GM12878 (cell line): ENCODE measurements around the gene SCARB1. TPM values are rescaled to one million over a fixed set of nuclear protein-coding genes. Genes with fewer than 3 reads are reported as not detected.

Experiments used
- ATAC-seq: fragments of 200-7000 bp; cut with Tn5 transposase; 3 replicates; pipeline ENCODE4 v1.9.1; 2020; ENCODE audit warnings: mild to moderate bottlenecking, moderate library complexity
- BruUV-seq: library from RNA; stranded (reverse); fragments of 400-500 nt; replicated peaks from 2 replicates; lab custom pipeline; 2021; lab: Mats Ljungman, UMichigan
- CTCF ChIA-PET: fragments of 300-600 bp; sonication (Branson Sonifier 250); formaldehyde crosslinking; extraction: SDS; loops from one replicate; lab custom pipeline; 2021; ENCODE audit warnings: inconsistent platforms; lab: Yijun Ruan, JAX
- POLR2A ChIA-PET: fragments of 350-600 bp; formaldehyde crosslinking; extraction: SDS; loops from one replicate; lab custom pipeline; 2021; ENCODE audit warnings: inconsistent platforms; lab: Charles Lee
- RAD21 ChIA-PET: fragments of 300-600 bp; sonication (Branson Sonifier 250); formaldehyde crosslinking; loops from one replicate; lab custom pipeline; 2023; ENCODE audit warnings: antibody characterized with exemption; ENCODE audit not compliant: unreplicated experiment; lab: Charles Lee
- SMC1A ChIA-PET: fragments of 300-600 bp; sonication (Branson Sonifier 250); formaldehyde crosslinking; loops from one replicate; lab custom pipeline; 2023; ENCODE audit not compliant: unreplicated experiment, uncharacterized antibody; lab: Charles Lee
- DNase-seq: peaks from one replicate; pipeline ENCODE4 v3.0.0-alpha.2; 2011; ENCODE audit warnings: low read depth, low spot score
- FAIRE-seq: peaks from 3 replicates; lab custom pipeline; 2011; peaks lifted over from hg19 to GRCh38; lab: Jason Lieb, UNC
- H2AFZ ChIP-seq: 2 replicates; pipeline ENCODE4 v1.6.0; 2011; ENCODE audit warnings: low read depth, low read length, control low read depth; ENCODE audit not compliant: control insufficient read depth
- H3K27ac ChIP-seq: 2 replicates; pipeline ENCODE4 v1.5.1; 2011; ENCODE audit warnings: control low read depth; ENCODE audit not compliant: control insufficient read depth, insufficient read depth
- H3K27me3 ChIP-seq, 2 experiments: replicated peaks in 1 of 2; 2 replicates each; pipeline versions ENCODE4 v1.6.0 to v1.6.1; 2011; ENCODE audit warnings: low read length in 1 of 2; ENCODE audit not compliant: control insufficient read depth in 2 of 2, insufficient read depth in 2 of 2
- H3K36me3 ChIP-seq, 2 experiments: 2 replicates each; pipeline ENCODE4 v1.5.1; 2011; ENCODE audit warnings: low read length in 1 of 2; ENCODE audit not compliant: control insufficient read depth in 2 of 2, insufficient read depth in 2 of 2
- H3K4me1 ChIP-seq: 2 replicates; pipeline ENCODE4 v1.6.1; 2011; ENCODE audit warnings: mild to moderate bottlenecking, low read length, moderate library complexity, mixed read lengths; ENCODE audit not compliant: control insufficient read depth, insufficient read depth
- H3K4me2 ChIP-seq: 2 replicates; pipeline ENCODE4 v1.6.0; 2011; ENCODE audit warnings: control low read depth; ENCODE audit not compliant: control insufficient read depth, insufficient read depth
- H3K4me3 ChIP-seq: fragments of 200-600 bp; sonication (generic); 2 replicates; pipeline ENCODE4 v1.5.1; 2016
- H3K79me2 ChIP-seq: 2 replicates; pipeline ENCODE4 v1.6.0; 2011; ENCODE audit warnings: low read length; ENCODE audit not compliant: control insufficient read depth, insufficient read depth
- H3K9ac ChIP-seq: 2 replicates; pipeline ENCODE4 v1.8.0; 2011; ENCODE audit warnings: low read length, control low read depth, mixed read lengths; ENCODE audit not compliant: control insufficient read depth, insufficient read depth
- H3K9me3 ChIP-seq: replicated peaks from 3 replicates; pipeline ENCODE4 v1.5.1; 2011; ENCODE audit warnings: mild to moderate bottlenecking, low read length; ENCODE audit not compliant: control insufficient read depth, insufficient read depth
- H4K20me1 ChIP-seq: 2 replicates; pipeline ENCODE4 v1.6.0; 2011; ENCODE audit not compliant: control insufficient read depth, insufficient read depth
- CBFB ChIP-seq: IDR thresholded peaks from 2 replicates; pipeline ENCODE4 v1.6.1; 2016; ENCODE audit warnings: antibody characterized with exemption, low read depth
- CEBPB ChIP-seq, 2 experiments: fragments of 150-350 bp in 1 of 2; IDR thresholded peaks; 2 replicates each; pipeline ENCODE4 v1.6.1; 2012 to 2014; ENCODE audit warnings: low read depth in 2 of 2, low read length in 2 of 2, borderline replicate concordance in 1 of 2, inconsistent platforms in 1 of 2
- CHD2 ChIP-seq: IDR thresholded peaks from 2 replicates; pipeline ENCODE4 v1.6.1; 2011; ENCODE audit warnings: low read depth, low read length, improper control_type of control experiment, borderline replicate concordance
- EGR1 ChIP-seq, 2 experiments: IDR thresholded peaks; 1 replicate in 1 of 2; 2 replicates in 1 of 2; pipeline ENCODE4 v1.6.1; 2011 to 2012; ENCODE audit warnings: low read depth in 2 of 2, low read length in 2 of 2, borderline replicate concordance in 1 of 2, mild to moderate bottlenecking in 1 of 2, moderate library complexity in 1 of 2
- KDM1A ChIP-seq: fragments of 200-600 bp; sonication (generic); IDR thresholded peaks from 2 replicates; pipeline ENCODE4 v1.6.1; 2016; ENCODE audit warnings: borderline replicate concordance
- MYC ChIP-seq: IDR thresholded peaks from 2 replicates; pipeline ENCODE4 v1.6.1; 2011; ENCODE audit warnings: mild to moderate bottlenecking, low read length, moderate library complexity, inconsistent platforms; ENCODE audit not compliant: insufficient read depth, insufficient replicate concordance, insufficient read length, severe bottlenecking
- RAD51 ChIP-seq: fragments of 450-650 bp; IDR thresholded peaks from 2 replicates; pipeline ENCODE4 v1.6.1; 2016; ENCODE audit warnings: moderate library complexity, mild to moderate bottlenecking, inconsistent platforms
- RCOR1 ChIP-seq: conservative IDR thresholded peaks from 2 replicates; pipeline ENCODE4 v1.6.1; 2012; ENCODE audit warnings: low read depth, low read length, improper control_type of control experiment
- SIX5 ChIP-seq: IDR thresholded peaks from 2 replicates; pipeline ENCODE4 v1.6.1; 2011; ENCODE audit warnings: mild to moderate bottlenecking, low read depth, low read length, moderate library complexity; ENCODE audit not compliant: severe bottlenecking
- SRF ChIP-seq, 2 experiments: IDR thresholded peaks; 2 replicates each; pipeline ENCODE4 v1.6.1; 2011; ENCODE audit warnings: low read depth in 2 of 2, low read length in 2 of 2, mild to moderate bottlenecking in 1 of 2, moderate library complexity in 1 of 2
- TBL1XR1 ChIP-seq: IDR thresholded peaks from 2 replicates; pipeline ENCODE4 v1.6.1; 2012; ENCODE audit warnings: low read depth, low read length, improper control_type of control experiment
- ZNF384 ChIP-seq: IDR thresholded peaks from 2 replicates; pipeline ENCODE4 v1.6.1; 2012; ENCODE audit warnings: low read depth, mild to moderate bottlenecking, low read length, improper control_type of control experiment, borderline replicate concordance
- WGBS: methylation state at CpG from one replicate; pipeline ENCODE4 v1.1.6; 2016; ENCODE audit warnings: low lambda C conversion rate; ENCODE audit not compliant: insufficient replicate concordance, insufficient coverage; ENCODE audit errors: missing lambda C conversion rate; 5-methylcytosine and 5-hydroxymethylcytosine counted together
- in situ Hi-C: fragments of 300-500 bp; cut with MboI; formaldehyde crosslinking; loops from 9 replicates; pipeline ENCODE4 v1.14.3; 2018; ENCODE audit warnings: mixed read lengths
- intact Hi-C: fragments of 100-400 bp; cut with micrococcal nuclease; formaldehyde crosslinking; loops from one replicate; pipeline ENCODE4 v1.14.2; 2022; ENCODE audit not compliant: unreplicated experiment
- polyA plus RNA-seq, 11 experiments: library from polyadenylated mRNA; depleted of rRNA in 4 of 11; unstranded in 6 of 11; stranded (reverse) in 5 of 11; fragments of >200 nt; fragmentation: Nextera tagmentation in 4 of 11; fragmentation: Illumina TruSeq in 1 of 11; extraction: Ambion mirVana in 4 of 11; extraction: Trizol in 1 of 11; gene quantifications; 1 replicate in 1 of 11; 2 replicates in 10 of 11; pipeline versions ENCODE4 v1.2.1 to v1.2.3, GENCODE V29; 2011 to 2016; ENCODE audit warnings: inconsistent platforms in 2 of 11, missing spikeins in 2 of 11, low read depth in 1 of 11
- total RNA-seq, 4 experiments: library from RNA; depleted of rRNA in 3 of 4; stranded (reverse); fragments of >200 nt in 3 of 4; fragmentation: Illumina TruSeq in 1 of 4; extraction: Trizol in 1 of 4; gene quantifications; 2 replicates each; pipeline versions ENCODE4 v1.2.1 to v1.2.3, GENCODE V29; 2013 to 2021
- TF ChIP-seq, protein P1 (sequence below): fragments of 450-650 bp; conservative IDR thresholded peaks from 2 replicates; pipeline ENCODE4 v1.6.1; 2017; ENCODE audit warnings: mild to moderate bottlenecking, moderate library complexity

Gene SCARB1
- total and polyA plus RNA-seq, 10 of the 15 experiments (the other 5 are each of a cell fraction or from before 2014, with no cell fraction given), result 0.34 to 104 (median 63.1) TPM

- SMC1A ChIA-PET, result interaction anchor here (1.3 kb wide), 1 partner anchor 10 kb away, joined by 3 read pairs; no protein-coding TSS in a partner anchor
- no peak for TF ChIP-seq CHD2
- no peak for TF ChIP-seq KDM1A
- TF ChIP-seq, protein P1, sequence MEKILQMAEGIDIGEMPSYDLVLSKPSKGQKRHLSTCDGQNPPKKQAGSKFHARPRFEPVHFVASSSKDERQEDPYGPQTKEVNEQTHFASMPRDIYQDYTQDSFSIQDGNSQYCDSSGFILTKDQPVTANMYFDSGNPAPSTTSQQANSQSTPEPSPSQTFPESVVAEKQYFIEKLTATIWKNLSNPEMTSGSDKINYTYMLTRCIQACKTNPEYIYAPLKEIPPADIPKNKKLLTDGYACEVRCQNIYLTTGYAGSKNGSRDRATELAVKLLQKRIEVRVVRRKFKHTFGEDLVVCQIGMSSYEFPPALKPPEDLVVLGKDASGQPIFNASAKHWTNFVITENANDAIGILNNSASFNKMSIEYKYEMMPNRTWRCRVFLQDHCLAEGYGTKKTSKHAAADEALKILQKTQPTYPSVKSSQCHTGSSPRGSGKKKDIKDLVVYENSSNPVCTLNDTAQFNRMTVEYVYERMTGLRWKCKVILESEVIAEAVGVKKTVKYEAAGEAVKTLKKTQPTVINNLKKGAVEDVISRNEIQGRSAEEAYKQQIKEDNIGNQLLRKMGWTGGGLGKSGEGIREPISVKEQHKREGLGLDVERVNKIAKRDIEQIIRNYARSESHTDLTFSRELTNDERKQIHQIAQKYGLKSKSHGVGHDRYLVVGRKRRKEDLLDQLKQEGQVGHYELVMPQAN, result no peak
- TF ChIP-seq CBFB, result no peak
- no peak for TF ChIP-seq ZNF384
- no peak for TF ChIP-seq MYC
- no peak for TF ChIP-seq EGR1 (IDR thresholded peaks at IDR 0.05; ENCODE audit: borderline replicate concordance in 1 of 2, low read depth in 2 of 2, low read length in 2 of 2)
- no peak for TF ChIP-seq CEBPB (IDR thresholded peaks at IDR 0.05; ENCODE audit: borderline replicate concordance in 1 of 2, low read depth in 2 of 2, low read length in 2 of 2)
- TF ChIP-seq SRF (IDR thresholded peaks at IDR 0.05; ENCODE audit: low read depth in 2 of 2, low read length in 2 of 2), result no peak
- TF ChIP-seq SIX5, result no peak
- no peak for TF ChIP-seq RAD51
- TF ChIP-seq TBL1XR1, result no peak
- no peak for TF ChIP-seq RCOR1
- WGBS, result 93% methylated on average over 31 of the region's 31 CpGs
Measured at GRCh38 chr12:124817076-124818000, 46.3 kb downstream of the SCARB1 start.

More at GRCh38 chr12:124817076-124818000, 46.3 kb downstream of the SCARB1 start:
- H3K27me3 ChIP-seq, result no peaks in the 10 kb centered on the region
- H3K4me3 ChIP-seq, result no peak overlapping the region
- peaks cover 9% of the 10 kb centered on the region for H3K79me2 ChIP-seq
- in situ Hi-C loops, result no loop called here
- RAD21 ChIA-PET, result no interaction called here
- no peak for DNase-seq
- peaks cover 16 to 40% of the 10 kb centered on the region in 2 experiments for H3K36me3 ChIP-seq
- ATAC-seq, result no peak
- H4K20me1 ChIP-seq, result no peaks in the 10 kb centered on the region; the same call in 1 of the 2 replicates
- FAIRE-seq, result no peak
- no peak overlapping the region for H3K9ac ChIP-seq
- CTCF ChIA-PET, result no interaction called here
- no peaks in the 10 kb centered on the region for H3K4me1 ChIP-seq
- POLR2A ChIA-PET, result no interaction called here
- no peak overlapping the region for H3K27ac ChIP-seq
- intact Hi-C loops, result no loop called here
- H3K9me3 ChIP-seq, result no peaks in the 10 kb centered on the region
- BruUV-seq, result no TSS peak
- no peak overlapping the region for H2AFZ ChIP-seq
- no peak overlapping the region for H3K4me2 ChIP-seq
